Measurements from ENCODE around the gene NUP160.
A peak's percentile ranks its signal among the peaks of the same experiment; 100 is the strongest.
"Not testable (repeated sequence)": the region's sequence is repeated elsewhere in the genome, so short reads cannot be mapped to it uniquely, and the experiment has no call there.

Gene NUP160, protein sequence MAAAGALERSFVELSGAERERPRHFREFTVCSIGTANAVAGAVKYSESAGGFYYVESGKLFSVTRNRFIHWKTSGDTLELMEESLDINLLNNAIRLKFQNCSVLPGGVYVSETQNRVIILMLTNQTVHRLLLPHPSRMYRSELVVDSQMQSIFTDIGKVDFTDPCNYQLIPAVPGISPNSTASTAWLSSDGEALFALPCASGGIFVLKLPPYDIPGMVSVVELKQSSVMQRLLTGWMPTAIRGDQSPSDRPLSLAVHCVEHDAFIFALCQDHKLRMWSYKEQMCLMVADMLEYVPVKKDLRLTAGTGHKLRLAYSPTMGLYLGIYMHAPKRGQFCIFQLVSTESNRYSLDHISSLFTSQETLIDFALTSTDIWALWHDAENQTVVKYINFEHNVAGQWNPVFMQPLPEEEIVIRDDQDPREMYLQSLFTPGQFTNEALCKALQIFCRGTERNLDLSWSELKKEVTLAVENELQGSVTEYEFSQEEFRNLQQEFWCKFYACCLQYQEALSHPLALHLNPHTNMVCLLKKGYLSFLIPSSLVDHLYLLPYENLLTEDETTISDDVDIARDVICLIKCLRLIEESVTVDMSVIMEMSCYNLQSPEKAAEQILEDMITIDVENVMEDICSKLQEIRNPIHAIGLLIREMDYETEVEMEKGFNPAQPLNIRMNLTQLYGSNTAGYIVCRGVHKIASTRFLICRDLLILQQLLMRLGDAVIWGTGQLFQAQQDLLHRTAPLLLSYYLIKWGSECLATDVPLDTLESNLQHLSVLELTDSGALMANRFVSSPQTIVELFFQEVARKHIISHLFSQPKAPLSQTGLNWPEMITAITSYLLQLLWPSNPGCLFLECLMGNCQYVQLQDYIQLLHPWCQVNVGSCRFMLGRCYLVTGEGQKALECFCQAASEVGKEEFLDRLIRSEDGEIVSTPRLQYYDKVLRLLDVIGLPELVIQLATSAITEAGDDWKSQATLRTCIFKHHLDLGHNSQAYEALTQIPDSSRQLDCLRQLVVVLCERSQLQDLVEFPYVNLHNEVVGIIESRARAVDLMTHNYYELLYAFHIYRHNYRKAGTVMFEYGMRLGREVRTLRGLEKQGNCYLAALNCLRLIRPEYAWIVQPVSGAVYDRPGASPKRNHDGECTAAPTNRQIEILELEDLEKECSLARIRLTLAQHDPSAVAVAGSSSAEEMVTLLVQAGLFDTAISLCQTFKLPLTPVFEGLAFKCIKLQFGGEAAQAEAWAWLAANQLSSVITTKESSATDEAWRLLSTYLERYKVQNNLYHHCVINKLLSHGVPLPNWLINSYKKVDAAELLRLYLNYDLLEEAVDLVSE (N-terminal part only)

DNA sequence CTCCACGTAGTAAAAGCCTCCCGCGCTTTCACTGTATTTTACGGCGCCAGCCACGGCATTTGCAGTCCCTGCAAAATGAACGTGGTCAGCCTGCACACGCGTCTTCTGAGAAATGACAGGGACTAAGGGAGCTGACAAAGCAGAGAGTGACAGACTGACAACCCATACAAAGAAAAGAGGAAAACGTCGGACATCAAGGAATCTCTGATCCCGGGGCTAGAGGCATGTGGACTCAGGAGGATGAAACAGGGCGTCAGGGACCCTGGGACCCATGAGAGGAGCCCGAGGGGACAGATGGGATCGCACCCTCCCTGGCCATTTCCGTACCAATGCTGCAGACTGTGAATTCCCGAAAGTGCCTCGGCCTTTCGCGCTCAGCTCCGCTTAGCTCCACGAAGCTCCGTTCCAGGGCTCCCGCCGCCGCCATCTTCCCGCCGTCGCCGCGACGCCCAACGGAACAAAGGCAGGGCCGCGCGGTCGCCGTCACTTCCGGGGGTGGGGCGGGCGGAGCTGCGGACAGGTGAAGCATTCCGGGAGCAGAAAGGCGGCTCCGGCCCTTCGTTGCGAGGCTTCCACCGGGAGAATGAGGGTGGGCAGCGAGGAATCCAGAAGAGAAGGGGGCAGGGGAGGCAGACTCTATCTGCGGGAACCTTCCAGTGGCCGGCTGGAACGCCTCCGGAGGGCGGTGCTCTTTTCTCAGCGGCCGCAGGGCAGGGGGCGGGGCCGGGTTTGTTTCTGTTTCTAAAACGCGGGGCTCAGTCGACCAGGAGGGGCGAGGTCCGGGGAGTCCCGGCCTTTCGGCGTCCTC lies at the start of gene NUP160:
TSS of gene NUP160 (minus strand) at position 459 of the 808 bp plus-strand sequence. CDS start at position 427, 32 bp downstream.
- DNase-seq: peak; percentile 65

DNA sequence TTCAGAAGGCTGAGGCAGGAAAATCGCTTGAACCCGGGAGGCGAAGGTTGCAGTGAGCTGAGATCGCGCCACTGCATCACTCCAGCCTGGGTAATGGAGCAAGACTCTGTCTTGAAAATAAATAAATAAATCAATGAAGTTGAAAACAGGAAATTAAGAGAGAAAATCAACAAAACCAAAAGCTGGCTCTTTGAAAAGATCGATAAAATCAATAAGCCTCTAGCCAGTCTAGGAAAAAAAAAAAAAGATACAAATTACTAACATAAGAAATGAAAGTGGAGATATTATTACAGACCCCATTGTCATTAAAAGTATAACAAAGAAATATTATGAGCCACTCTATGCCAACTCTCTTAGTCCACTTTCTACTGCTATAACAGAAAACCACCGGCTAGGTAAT lies 48.0 kb upstream of the NUP160 start:
- no peak for DNase-seq

DNA sequence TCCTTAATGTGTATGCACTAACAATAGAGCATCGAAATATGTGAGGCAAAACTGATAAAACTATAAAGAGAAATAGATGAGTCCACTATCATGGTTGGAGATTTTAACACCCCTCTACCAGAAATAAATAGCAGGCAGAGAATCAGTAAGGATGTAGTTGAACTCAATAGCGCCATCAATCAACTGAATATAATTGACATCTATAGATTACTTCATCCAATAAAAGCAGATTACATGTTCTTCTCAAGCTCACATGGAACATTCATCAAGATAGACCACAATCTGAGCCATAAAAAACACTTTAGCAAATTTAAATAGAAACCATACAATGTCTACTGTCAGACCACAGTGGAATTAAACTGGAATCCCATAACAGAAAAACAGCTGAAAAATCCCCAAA lies 46.9 kb upstream of the NUP160 start:
- no peak for DNase-seq

DNA sequence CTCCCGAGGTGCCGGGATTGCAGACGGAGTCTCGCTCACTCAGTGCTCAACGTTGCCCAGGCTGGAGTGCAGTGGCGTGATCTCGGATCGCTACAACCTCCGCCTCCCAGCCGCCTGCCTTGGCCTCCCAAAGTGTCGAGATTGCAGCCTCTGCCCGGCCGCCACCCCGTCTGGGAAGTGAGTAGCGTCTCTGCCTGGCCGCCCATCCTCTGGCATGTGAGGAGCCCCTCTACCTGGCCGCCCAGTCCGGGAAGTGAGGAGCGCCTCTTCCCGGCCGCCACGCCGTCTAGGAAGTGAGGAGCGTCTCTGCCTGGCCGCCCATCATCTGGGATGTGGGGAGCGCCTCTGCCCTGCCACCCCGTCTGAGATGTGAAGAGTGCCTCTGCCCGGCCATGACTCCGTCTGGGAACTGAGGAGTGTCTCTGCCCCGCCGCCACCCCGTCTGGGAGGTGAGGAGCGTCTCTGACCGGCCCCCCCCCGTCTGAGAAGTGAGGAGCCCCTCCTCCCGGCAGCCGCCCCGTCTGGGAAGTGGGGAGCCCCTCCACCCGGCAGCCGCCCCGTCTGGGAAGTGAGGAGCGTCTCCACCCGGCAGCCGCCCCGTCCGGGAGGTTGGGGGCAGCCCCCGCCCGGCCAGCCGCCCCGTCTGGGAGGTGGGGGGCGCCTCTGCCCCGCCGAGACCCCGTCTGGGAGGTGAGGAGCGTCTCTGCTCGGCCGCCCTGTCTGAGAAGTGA lies 44.6 kb upstream of the NUP160 start:
- not testable (repeated sequence) for DNase-seq

DNA sequence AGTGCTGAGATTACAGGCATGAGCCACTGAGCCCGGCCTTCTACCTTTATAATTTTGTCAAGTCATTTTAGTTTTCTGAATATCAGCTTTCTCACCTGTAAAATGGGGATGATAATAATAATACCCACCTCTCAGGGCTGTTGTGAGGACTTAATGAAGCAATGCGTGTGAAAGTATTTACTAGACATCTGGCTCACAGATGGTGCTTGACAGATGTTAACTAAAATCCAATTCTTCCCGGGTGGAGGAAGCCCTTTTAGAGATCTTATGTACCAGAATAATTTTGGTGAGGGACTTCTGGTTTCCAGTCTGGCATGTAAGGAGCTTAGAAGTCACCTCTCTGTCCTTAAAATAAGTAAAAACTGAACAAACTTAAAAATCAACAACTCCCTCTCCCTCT lies 43.7 kb upstream of the NUP160 start:
- no peak for DNase-seq

DNA sequence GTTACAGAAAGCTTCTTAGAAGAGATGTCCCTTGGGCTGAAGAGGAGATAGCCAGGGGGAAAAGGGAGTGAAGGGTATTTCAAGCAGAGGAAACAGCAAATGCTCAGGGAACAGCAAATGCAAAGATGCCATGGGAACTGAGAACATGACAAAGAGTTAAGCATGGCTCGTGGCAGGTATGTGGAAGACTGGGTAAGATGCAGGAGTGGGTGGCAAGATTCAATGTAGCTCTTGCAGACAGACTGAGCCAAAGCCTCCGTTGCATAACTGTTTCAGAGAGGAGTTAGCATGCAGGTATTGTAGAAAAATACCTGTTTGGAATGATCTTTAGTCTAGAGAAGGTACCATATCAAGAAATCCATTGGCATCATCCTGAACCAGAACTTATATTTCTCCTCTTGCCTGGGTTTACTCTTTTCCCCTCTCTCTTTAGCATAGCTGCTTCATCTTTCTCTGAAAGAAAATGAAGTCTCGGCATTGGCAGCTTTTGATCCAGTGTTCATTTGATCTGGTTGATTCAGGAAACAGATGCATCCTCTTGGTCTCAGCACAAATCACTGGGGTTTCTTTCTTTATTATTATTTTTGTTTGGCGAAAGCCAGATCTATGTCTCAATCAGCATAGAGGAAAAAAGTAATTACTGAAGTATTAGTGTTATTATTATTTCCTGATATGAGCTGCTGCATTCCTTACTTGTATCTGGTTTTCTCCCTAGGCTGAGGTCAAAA lies 41.7 kb upstream of the NUP160 start:
- DNase-seq: no peak

DNA sequence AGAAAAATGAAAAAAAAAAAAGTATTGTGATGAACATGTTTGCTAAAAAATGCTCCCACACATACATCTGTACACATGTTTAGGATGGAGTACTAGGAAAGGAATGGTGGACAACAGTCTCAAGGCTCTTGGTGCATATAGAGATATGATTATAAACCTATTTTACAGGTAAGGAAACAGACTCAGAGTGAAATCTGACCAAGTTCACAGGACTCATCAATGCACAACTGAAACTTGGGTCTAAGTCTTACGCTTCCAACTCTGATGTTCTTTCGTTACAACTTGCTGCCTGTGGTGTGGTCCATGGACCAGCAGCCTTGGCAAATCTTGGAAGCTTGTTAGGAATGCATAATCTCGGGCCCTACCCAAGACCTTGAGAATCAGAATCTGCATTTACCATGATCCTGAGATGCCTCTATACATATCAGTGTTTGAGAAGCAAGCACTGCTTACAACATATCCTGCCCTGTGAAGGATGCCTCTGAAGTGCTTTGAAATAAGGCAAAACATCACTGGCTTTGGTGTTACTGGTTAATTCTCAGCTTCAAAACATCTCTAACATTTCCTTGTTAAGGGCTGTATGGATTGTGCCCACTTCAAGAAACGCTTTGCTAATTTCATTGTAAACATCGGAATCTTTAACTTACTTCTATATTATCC lies 39.9 kb upstream of the NUP160 start:
- DNase-seq: no peak

DNA sequence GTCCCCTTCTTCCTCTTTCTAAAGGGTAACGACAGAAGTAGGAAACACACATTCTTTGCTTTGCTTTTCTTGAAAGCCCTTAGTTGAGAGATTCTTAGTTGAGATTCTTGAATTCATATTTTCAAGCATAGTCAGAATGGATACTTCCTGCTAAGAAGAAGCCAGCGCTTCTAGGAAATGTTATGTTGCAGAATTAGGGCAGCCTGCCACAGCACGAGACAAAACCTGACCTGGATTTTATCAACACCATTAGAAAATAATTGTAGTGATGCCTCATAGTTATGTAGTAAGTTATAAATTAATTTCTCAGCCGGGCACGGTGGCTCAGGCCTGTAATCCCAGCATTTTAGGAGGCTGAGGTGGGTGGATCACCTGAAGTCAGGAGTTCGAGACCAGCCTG lies 37.9 kb upstream of the NUP160 start:
- DNase-seq: no peak

DNA sequence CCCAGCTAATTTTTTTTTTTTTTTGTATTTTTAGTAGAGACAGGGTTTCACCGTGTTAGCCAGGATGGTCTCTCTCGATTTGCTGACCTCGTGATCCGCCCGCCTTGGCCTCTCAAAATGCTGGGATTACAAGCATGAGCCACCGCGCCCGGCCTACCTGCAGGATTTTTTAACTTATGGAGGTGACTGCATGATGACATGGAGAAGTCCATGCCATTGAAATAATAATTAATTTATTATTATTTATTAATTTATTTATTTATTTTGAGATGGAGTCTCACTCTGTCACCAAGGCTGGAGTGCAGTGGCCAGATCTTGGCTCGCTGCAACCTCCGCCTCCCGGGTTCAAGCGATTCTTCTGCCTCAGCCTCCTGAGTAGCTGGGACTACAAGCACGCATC lies 34.3 kb upstream of the NUP160 start:
- DNase-seq: not testable (repeated sequence)

DNA sequence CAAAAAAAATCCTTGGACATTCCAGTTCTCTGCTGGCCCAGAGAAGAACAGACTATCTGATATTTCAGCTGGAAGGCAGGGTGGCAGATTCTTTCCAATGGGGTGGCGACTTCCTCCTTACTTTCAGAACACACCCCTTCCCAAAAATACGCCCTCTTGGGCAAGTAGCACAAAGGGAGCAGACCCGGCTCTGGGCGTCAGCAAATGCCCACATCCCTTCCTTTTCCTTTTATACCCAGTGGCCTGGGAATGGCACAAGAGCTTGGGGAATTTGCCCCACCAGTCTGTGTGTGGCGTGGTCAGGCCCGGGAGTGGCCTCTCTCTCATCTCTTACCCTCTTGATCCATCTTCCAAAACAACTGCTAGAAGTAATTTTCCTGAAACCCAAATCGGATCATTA lies 33.0 kb upstream of the NUP160 start:
- DNase-seq: no peak

DNA sequence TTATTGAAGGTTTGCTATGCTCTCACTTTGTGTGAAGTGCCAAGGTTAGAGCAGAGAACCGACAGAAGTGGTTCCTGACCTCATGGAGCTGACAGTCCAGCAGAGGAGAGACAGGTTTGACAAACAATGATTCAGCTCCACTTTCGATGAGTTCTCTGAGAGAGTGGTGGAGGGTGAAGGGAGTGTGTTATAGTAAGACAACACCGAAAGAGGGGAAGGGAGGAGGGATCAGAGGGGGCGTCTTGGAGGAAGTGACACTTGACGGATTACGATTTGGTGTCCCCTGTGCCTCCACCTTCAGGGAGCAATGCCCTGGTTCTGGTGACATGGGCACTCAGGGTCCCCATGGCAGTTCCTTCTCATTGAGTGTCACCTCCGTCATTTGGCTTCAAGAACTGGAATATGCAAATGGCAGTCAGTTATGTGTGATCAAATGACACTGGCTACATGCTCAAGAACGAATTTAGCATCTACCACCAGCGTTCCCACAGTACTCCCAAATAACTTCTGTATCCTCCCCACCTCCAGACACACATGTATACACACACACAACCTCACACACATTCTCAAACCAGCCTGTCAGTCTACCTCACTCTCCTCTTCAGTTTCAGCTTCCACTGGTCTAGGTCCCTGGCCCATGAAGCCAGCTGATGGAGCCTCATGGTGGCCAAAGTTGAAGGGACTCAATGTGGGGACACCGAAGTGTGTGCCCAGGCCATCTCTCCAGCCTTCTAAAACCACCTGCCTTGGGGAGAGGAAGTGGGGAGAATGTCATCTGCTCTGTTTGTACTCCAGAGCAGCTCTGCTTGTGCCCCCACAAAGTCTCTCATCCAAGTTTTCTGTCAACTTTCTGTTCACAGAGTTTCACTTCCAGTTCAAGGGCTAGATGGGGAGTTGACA lies 31.4 kb upstream of the NUP160 start:
- DNase-seq: no peak

DNA sequence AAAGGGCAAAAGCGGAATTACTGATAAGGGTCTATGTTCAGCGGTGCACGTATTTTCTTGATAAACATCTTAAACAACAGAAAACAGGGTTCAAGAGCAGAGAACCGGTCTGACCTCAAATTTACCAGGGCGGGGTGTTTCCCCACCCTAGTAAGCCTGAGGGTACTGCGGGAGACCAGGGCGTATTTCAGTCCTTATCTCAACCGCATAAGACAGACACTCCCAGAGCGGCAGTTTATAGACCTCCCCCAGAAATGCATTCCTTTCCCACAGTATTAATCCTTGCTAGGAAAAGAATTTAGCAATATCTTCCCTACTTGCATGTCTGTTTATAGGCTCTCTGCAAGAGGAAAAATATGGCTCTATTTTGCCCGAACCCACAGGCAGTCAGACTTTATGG lies 27.7 kb upstream of the NUP160 start:
- DNase-seq: not testable (repeated sequence)

DNA sequence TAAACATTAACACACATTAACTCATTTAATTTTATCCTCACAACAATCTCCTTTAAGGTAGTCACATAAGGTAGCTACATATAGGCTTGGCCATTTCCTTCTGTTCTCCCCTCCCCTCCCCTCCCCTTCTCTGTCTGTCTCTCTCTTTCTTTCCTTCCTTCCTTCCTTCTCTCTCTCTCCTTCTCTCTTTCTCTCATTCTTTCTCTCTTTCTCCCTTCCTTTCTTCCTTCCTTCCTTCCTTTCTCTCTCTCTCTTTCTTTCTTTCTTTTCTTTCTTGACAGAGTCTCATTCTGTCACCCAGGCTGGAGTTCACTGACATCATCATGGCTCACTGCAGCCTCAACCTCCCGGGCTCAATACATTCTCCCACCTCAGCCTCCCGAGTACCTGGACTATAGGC lies 22.3 kb upstream of the NUP160 start:
- DNase-seq: no peak

DNA sequence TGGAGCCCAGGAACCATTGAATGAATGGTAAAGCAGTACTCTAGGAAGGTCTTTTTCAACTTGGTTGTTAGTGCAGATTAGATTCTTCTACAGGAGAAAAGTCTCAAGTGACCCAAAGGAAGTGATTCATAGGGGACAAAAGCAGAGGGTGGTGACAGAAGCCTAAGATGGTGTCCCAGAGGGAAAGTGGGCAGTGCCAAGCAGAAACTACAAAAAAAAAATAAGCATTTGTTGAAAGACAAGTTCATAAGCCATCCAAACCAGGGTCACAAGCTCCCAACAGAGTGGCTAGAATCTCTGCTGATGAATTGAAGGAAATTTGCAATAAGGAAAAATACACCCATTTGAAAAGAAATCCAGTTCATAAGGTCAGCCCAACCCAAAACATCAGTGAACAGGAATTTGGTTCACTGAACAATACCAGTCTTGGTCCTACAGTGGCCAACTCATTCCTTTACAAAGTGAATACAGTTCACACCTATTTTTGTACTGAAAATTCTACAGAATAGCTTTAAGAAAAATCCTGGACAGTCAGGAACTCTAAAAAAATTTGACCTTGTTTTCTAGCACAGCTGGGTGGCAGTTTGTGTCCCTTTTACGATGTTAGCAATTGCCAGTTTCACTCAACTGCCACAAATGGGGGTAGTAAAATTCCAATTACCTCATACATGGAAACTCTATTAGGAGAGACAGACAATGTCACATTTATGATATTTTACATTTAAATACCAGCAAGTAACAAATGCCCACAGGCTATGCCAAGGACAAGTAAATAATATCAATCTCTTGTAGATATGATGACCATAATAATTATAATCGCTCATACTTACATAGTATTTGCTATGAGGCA lies 21.6 kb upstream of the NUP160 start:
- DNase-seq: no peak

DNA sequence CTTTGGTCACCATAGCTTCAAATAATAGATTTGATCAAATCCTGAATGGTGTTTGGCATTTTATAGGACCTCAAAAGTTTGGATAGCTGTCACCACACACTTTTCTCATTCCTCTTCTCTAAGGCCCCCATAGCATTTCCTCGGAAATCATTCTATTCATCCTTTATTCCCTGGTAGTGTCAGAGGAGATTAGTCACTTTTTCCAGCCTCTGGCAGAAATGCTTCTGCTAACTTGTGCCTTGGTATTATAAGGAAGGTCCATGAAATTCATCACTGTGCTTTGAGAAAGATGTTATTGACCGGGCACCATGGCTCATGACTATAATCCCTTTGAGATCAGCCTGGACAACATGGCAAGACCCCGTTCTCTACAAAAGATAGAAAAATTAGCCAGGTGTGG lies 19.7 kb upstream of the NUP160 start:
- DNase-seq: no peak

DNA sequence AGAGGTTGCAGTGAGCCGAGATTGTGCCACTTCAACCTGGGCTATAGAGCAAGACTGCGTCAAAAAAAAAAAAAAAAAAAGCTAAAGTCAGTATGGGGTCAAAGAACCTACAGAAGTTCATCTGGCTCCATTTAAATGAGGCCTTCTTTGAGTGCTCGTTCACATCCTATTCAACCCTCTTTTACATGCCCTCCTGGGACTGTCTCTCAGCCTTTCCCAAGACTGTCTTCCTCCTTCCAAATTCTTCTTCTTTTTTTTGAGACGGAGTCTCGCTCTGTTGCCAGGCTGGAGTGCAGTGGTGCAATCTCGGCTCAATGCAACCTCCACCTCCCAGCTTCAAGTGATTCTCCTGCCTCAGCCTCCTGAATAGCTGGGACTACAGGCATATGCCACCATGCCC lies 18.7 kb upstream of the NUP160 start:
- not testable (repeated sequence) for DNase-seq

DNA sequence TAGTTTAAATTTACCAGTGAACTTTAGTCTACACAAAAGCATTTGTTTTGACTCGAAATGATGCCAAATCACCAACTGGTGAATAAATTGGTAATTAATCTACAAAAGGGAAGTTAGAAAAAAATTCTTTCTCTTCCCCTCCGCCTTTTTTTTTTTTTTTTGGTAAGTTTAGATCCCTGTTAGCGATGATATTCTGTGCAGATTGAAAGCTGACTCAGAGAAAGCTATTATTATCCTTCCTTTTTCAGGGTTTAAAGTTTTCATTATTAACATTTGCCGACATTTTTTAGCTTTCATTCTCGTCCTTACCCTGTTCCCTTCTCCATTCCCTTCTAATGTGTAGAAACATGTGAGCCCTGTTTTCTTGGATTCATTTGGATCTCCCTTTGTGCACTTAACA lies 16.8 kb upstream of the NUP160 start:
- DNase-seq: no peak

DNA sequence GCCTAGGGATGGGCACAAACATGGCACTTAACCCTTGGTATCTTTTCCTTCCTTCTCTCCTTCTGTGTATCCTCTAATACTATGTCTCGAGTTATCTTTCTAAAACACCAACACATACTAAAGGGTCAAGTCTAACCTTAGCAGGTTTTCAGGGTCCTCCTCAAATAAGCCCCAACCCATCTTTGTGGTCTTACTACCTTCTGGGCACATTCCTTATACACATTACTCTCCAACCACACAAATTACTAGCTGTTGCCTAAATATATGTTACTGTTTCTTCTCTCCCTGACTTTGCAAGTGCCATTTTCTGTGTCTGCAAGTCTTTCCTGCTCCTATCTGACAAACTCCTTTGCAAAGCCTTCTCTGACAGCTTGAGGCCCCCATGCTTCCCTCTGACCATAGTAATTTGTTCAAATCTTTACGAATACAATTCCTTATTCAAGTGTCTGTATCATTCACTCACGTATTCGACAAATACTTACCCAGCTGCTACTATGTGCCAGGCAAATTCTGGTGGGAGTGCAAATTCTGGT lies 15.8 kb upstream of the NUP160 start:
- DNase-seq: no peak

Data from NCI-H2107 (cell line).